GM18909 (cell line): ENCODE results near the gene NPR3.
"Not testable (repeated sequence)": the region's sequence is repeated elsewhere in the genome, so short reads cannot be mapped to it uniquely, and the experiment has no call there.

Experiments used
- ATAC-seq: cut with Tn5 transposase; IDR thresholded peaks from one replicate; pipeline ENCODE4 v1.9.1; 2021; ENCODE audit warnings: mild to moderate bottlenecking; ENCODE audit not compliant: unreplicated experiment, poor library complexity

The NPR3 gene

DNA sequence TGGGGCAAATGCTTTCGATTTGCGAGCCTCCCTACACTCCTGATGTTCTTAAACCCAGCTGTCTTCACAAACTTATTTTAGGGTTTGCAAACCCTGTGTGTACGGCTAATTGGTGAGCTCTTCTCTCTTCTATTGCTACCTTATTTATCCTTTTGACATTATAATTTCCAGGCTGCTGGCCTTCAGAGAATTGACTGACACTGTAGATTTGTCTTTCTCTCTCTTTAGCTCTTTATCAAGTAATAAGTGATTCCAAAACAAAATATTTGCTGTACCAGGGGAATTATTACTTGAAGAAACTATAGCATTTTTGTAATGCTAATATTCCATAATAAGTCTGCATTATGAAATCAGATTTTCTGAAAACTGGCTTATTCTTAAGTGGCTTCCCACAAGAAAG, 92.5 kb downstream of the NPR3 start:
- no peak for ATAC-seq

DNA sequence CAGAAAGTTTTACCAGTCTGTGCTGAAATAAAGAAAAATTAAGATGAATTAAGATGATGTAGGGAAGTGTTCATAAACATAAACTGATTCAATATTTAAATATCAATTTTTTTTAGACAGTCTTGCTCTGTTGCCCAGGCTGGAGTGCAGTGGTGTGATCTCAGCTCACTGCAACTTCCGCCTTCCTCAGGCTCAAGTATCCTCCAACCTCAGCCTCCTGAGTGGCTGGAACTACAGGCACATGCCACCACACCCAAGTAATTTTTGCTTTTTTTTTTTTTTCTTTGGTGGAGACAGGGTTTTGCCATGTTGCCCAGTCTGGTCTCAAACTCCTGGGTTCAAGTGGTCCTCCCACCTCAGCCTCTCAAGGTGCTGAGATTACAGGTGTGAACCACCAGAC, 94.3 kb downstream of the NPR3 start:
- ATAC-seq: not testable (repeated sequence)

DNA sequence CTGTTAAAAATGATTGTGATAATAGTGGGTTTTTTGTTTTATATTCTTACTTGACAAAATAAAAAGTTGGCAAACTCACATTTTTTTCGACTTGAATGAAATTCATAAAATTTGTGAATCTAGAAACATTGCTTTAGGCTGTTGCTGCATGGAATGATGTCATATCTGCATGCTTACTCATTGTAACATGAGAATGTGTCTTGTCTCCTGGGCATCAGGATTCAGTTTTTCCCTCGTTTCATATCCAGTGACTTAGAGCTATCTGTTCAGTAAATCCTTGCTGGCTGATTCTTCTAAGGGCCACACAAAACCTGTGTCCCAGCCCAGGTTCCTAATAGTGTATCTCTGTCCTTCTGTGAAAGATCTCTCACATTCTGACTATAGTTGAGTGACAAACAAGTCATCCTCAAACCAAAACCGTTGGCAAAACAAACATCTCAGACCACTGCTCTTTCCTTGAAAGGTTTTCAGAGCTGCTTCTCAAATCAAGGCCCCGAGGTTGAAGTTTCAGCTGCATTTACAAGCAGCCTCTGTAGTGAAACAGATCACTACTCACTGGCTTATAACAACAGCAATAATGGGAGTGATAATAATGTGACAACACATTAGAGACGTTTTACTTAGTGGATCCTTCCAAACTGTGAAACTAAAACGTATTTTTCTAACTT, 95.0 kb downstream of the NPR3 start:
- no peak for ATAC-seq

DNA sequence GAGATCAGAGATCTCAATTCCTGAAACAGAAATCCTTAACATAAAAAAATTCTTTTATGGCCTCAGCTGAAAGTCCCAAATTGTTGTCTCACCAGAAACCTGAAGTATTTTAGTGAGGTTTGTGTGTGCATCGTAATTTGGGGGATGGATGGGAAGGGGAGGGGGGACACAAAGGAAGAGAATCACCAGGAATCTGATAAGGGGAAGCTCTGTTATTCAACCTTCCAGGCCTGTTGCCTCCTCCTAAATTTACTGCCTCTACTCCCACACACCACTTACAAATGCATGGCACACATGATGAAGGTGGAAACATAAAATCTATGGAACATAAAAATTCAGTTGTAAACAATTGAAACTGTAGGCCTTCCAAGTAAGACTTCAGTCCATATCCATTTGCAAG, 97.7 kb downstream of the NPR3 start:
- ATAC-seq: no peak

DNA sequence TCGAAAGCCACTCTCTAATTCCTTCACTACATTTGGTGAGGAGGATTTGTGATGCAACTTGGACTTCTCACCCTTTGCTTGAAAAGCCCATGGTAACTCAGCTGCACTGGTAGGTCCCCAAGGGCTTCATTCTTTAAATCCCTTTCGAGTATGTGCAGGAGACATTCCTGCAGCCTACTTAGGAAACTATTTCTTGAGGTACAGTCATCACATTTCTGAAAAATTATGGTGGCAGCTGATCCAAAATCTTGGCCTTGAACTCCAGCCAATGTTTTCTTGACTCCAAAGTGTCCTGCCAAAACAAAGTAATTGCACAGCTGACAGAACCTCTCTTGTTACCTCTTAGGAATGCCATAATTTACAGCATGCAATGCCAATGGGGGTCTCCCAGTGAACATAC, 99.7 kb downstream of the NPR3 start:
- ATAC-seq: no peak

DNA sequence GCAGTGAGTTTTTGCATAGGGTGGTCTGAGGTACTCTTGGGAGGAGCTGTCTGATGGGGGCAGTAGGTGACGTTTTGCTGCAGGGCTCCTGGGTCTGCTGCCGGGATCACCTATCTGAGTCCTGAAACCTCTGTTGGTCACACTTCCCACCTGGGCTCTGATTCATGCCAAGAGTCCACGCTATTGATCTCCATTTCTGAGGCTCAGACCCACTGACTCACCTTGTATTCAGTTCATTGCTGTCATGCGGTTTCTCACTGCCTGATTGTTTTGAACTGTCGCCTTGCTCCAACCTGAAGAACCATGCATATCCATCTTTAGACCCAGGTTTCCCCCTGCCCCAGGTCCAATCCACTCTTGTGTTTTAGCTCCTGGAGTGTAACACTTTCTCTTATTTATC, 101.3 kb downstream of the NPR3 start:
- ATAC-seq: no peak

DNA sequence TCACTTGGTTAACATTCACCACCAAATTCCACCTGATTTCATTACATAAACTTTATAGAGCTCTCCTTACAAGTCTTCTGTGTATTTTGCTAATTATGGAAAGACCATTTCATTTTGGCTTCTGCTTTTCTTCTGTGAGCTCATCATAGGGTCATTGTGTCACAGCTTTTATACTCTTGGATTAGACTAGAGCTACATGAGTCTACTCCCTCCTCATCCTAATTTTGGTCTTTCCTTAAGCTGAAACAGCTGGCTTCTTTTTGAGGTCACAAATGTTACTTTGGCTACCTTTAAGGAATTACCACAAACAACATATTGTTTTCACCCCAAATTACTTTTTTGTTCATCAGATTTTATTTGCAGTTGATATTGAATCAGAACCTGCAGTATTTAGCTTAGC, 103.0 kb downstream of the NPR3 start:
- no peak for ATAC-seq

DNA sequence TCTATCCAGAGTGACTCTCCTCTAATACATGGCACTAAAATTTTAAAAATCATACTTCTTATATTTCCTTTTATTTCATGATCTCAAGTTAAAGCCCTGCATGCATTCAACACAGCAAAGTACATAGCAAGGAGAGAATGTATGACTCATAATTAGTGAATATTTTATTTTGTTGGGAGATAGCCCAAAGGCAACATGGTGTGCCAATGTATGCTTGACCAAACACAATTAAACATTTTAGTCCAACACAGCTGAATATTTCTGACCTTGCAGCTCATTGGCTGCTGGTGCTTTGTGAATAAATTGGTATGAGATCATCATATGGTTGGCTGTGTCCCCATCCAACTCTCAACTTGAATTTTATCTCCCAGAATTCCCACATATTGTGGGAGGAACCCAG, 103.5 kb downstream of the NPR3 start:
- no peak for ATAC-seq

DNA sequence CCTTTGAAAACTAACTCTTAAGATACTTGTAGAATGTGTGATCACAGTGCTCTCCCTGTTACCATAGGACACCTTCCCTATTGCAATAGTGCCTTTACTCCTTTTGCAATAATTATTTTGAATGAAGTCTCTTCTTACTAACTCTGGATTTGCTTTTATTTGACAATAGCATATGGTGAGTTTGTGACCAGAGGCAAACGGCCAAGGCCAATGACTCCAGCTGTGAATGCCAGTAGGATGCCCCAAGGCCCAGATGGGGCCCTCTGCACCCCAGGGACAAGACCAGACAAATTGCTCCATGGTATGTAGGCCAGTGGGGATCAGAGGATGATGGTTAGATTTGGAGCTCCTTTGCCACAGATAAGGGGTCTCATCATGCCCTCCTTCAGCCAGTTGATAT, 116.9 kb downstream of the NPR3 start:
- ATAC-seq: no peak

DNA sequence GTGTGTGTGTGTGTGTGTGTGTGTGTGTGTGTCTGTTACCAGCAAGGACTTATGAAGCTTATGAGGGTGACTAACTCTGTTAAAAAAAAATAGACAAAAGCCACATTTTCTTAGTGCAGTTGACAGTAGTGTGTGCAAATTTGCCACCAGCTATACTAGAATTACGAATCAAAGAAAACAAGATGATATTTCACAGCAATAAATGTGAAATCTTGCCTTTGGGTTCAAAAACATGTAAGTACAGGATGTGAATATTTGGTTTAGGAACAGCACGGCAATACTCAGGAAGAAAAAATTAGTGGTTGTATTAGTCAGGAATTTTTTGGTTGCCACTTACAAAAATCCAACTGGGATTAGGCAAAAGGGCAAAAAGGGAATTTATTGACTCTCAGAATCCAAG, 117.4 kb downstream of the NPR3 start:
- no peak for ATAC-seq

DNA sequence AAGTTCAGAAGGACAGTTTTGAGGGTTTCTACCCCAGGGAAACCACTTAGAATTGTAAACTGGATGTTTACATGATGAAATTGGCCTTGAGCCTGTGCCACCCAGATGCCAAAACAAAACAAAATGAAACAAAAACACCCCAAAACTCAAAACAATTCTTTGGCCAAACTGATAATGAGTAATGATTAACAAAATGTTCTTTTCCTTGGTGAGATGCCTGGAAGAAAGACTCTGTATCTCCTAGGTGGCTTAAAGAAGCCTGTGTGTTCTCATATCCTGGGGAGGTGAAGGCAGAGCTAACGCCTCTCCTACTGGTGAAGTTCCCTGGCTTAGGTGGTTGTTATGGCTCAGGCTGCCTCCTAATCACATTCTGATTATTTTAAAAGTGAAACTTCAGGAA, 120.5 kb downstream of the NPR3 start:
- ATAC-seq: no peak

DNA sequence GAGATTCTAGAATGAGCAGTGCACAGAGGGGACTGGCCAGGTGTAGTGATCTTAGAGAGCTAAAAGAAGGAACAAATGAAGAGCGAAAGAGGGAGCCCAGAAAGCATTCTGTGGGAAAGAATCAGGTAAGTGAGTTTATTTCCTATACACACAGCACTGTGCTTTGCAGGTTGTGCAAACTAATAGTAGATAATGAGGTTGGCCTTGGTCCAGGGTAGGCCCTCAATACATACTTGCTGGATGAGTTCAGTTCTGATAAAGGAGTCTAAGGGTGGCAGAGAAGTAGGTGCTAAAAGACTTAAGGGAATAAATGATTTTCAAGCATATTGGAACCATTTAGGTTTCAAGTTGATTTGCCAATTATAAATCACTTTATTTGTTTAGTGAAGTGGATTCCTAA, 122.0 kb downstream of the NPR3 start:
- ATAC-seq: no peak

DNA sequence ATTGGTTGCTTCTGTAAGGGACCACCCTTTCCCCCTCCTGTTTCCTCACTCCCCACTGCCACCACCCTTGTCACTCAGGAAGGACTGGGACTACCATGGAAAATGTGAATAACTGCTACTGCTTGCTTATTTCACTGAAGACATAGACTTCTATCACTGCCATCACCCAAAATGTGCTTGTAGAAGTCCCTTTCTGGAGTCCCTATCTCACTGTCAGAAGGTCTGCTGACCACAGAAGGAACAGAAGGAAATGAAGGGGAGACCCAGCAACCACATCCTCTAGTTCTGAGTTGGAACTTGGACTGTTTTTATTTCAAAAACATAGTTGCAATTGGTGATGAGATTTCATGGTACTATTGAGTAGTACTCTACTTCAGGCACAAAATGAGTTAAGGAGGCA, 122.5 kb downstream of the NPR3 start:
- no peak for ATAC-seq

DNA sequence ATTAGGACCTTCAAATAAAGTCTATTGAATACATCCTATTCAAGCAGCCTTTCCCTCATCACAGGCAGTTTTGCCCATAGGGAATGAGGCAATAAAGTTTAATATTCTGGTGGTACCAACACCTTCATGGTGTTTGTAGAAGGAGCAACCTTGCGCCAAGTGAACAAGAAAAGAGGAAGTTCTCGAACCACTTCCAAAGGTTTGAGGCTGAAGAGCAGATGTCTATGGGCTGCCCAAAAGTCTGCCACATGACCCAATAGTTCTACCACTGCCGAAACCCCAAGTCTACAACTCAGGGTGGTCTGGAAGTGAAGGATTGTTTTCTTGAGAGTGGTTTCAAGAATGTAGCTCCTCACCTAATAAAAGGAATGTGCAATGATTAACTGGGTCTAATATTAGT, 123.1 kb downstream of the NPR3 start:
- ATAC-seq: no peak

DNA sequence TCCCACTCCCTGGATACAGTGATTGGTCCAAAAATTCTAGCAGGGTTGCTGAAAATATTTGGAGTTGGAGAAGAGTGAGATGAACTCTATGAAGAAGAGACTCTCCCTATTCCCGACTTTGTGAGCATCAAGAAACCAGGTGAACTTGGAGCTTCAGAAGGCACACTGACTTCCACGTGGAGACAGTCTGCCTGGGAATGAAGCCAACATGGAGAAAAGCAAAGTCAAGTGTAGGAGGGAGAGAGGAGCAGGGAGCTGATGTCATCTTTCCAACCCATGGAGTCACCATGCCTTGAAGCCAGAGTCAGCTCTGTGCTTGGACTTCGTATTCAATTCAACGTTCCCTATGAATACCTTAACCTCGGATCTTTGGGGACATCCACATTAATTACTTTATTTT, 125.1 kb downstream of the NPR3 start:
- ATAC-seq: no peak

DNA sequence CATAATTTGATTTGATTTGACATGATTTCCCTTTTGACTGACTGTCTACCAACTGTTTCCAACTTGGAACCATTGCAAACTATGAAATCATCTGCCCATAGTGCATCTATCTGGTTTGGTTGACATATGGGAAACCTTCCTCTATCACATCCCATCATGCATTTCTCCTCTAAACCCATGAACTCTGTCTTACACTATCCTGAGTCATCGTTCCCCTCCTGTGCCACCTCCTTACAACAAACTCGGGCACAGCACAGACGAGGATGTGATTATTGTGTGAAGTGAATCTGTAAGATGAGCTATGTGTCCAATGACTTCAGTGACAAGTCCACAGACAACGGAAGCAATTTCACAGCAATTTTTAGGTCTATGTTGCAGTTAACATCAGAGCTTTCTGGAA, 126.1 kb downstream of the NPR3 start:
- ATAC-seq: no peak

DNA sequence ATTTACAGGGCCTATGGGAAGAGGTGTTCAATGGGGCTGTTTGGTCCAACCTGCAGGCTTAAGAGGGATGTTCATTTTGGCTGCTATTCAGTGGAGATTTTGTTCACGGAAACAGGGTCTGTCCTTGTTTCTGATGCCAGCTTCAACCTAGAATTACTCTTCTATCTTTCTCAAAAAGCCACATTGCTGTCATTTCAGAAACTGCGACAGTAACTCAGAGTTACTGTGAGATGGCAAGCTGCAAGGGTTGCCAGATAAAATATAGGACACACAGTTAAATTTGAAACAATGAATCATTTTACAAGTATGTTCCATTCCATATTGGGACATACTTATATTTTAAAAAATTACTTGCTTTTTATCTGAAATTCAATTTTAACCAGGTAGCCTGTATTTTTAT, 128.0 kb downstream of the NPR3 start:
- no peak for ATAC-seq

DNA sequence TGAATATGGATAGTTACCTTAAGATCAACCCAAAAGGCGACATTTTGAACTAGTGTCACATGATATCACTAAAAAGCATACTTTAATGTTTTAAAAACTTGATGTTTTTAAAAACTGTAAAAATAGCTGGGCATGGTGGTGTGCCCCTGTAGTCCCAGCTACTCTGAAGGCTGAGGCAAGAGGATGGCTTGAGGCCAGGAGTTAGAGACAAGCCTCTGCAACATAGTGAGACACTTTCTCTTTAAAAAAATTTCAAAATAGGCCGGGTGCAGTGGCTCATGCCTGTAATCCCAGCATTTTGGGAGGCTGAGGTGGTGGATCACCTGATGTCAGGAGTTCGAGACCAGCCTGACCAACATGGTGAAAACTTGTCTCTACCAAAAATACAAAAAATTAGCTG, 129.5 kb downstream of the NPR3 start:
- no peak for ATAC-seq
